WTC11 (cell line): ENCODE measurements around the gene BTBD8. TPM values are rescaled to one million over a fixed set of nuclear protein-coding genes. Genes with fewer than 3 reads are reported as not detected.

Experiments used
- ATAC-seq: fragments of 200-7000 bp; cut with Tn5 transposase; 2 replicates; pipeline ENCODE4 v1.10.0; 2021; ENCODE audit warnings: mild to moderate bottlenecking, moderate library complexity
- CTCF ChIA-PET: fragments of 300-600 bp; sonication (Branson Sonifier 250); formaldehyde crosslinking; loops from one replicate; lab custom pipeline; 2021; ENCODE audit warnings: antibody characterized with exemption; lab: Charles Lee
- POLR2A ChIA-PET: fragments of 350-600 bp; sonication (Branson Sonifier 250); formaldehyde crosslinking; loops from one replicate; lab custom pipeline; 2021; ENCODE audit warnings: antibody characterized with exemption; lab: Charles Lee
- DNase-seq: peaks from one replicate; pipeline ENCODE4 v3.0.0; 2021; ENCODE audit warnings: low spot score
- H3K27ac Mint-ChIP-seq: 2 replicates; pipeline ENCODE4 v1.8.0; 2021; ENCODE audit warnings: mixed read lengths
- H3K27me3 Mint-ChIP-seq: 2 replicates; pipeline ENCODE4 v1.8.0; 2021; ENCODE audit warnings: low read depth, mild to moderate bottlenecking, moderate library complexity, mixed read lengths
- H3K36me3 Mint-ChIP-seq: 2 replicates; pipeline ENCODE4 v1.8.0; 2021; ENCODE audit warnings: mixed read lengths
- H3K4me1 Mint-ChIP-seq: 2 replicates; pipeline ENCODE4 v1.8.0; 2022; ENCODE audit warnings: mixed read lengths
- H3K4me3 Mint-ChIP-seq: 2 replicates; pipeline ENCODE4 v1.8.0; 2021; ENCODE audit warnings: mild to moderate bottlenecking, moderate library complexity, mixed read lengths
- H3K9me3 Mint-ChIP-seq: 2 replicates; pipeline ENCODE4 v1.8.0; 2021; ENCODE audit warnings: mixed read lengths
- ATF1 ChIP-seq: sonication (generic); formaldehyde crosslinking; IDR thresholded peaks from 2 replicates; pipeline ENCODE4 v1.8.1; 2023; ENCODE audit warnings: mild to moderate bottlenecking, moderate library complexity, missing genetic modification reagents
- ESRRA ChIP-seq: sonication (generic); formaldehyde crosslinking; IDR thresholded peaks from 2 replicates; pipeline ENCODE4 v1.8.1; 2022; ENCODE audit warnings: mild to moderate bottlenecking, missing genetic modification reagents, borderline replicate concordance
- FOXK1 ChIP-seq: sonication (generic); formaldehyde crosslinking; IDR thresholded peaks from 2 replicates; pipeline ENCODE4 v1.8.0; 2022; ENCODE audit warnings: mild to moderate bottlenecking, moderate library complexity, missing genetic modification reagents
- HMGA2 ChIP-seq: fragments of 250-450 bp; sonication (Bioruptor Pico); IDR thresholded peaks from 2 replicates; pipeline ENCODE4 v1.4.0; 2021; ENCODE audit warnings: mild to moderate bottlenecking, moderate library complexity
- MXD4 ChIP-seq: fragments of 250-450 bp; sonication (Bioruptor Pico); IDR thresholded peaks from 2 replicates; pipeline ENCODE4 v1.8.0; 2021; ENCODE audit warnings: mild to moderate bottlenecking, moderate library complexity, borderline replicate concordance
- NFE2L1 ChIP-seq: sonication (generic); formaldehyde crosslinking; IDR thresholded peaks from 2 replicates; pipeline ENCODE4 v1.8.1; 2023; ENCODE audit warnings: missing genetic modification reagents
- NR3C1 ChIP-seq: sonication (generic); formaldehyde crosslinking; conservative IDR thresholded peaks from 2 replicates; pipeline ENCODE4 v1.8.1; 2023; ENCODE audit warnings: low read depth, mild to moderate bottlenecking, missing genetic modification reagents
- SMAD4 ChIP-seq: sonication (generic); formaldehyde crosslinking; IDR thresholded peaks from 2 replicates; pipeline ENCODE4 v1.8.0; 2022; ENCODE audit warnings: mild to moderate bottlenecking, missing genetic modification reagents
- ZNF121 ChIP-seq: sonication (generic); formaldehyde crosslinking; IDR thresholded peaks from 2 replicates; pipeline ENCODE4 v1.8.0; 2023; ENCODE audit warnings: missing genetic modification reagents
- ZNF263 ChIP-seq: sonication (generic); formaldehyde crosslinking; IDR thresholded peaks from 2 replicates; pipeline ENCODE4 v1.8.1; 2022; ENCODE audit warnings: low read depth, mild to moderate bottlenecking, moderate library complexity, missing genetic modification reagents
- total RNA-seq: library from RNA; stranded (reverse); gene quantifications from 3 replicates; pipeline ENCODE4 v1.2.3, GENCODE V29; 2021
- TF ChIP-seq, protein P1 (sequence below): sonication (generic); formaldehyde crosslinking; IDR thresholded peaks from 2 replicates; pipeline ENCODE4 v1.8.0; 2023; ENCODE audit warnings: missing genetic modification reagents, mild to moderate bottlenecking, borderline replicate concordance
- TF ChIP-seq, protein P2 (sequence below): sonication (generic); formaldehyde crosslinking; IDR thresholded peaks from 2 replicates; pipeline ENCODE4 v1.8.1; 2023; ENCODE audit warnings: mild to moderate bottlenecking, missing genetic modification reagents, borderline replicate concordance
- TF ChIP-seq, protein P3 (sequence below): fragments of 250-450 bp; sonication (Bioruptor Pico); IDR thresholded peaks from 2 replicates; pipeline ENCODE4 v1.9.0; 2021; ENCODE audit warnings: mild to moderate bottlenecking
- TF ChIP-seq, protein P4 (sequence below): sonication (generic); formaldehyde crosslinking; IDR thresholded peaks from 2 replicates; pipeline ENCODE4 v1.8.1; 2023; ENCODE audit warnings: mild to moderate bottlenecking, moderate library complexity, missing genetic modification reagents
- TF ChIP-seq, protein P5 (sequence below): sonication (generic); formaldehyde crosslinking; IDR thresholded peaks from 2 replicates; pipeline ENCODE4 v1.8.0; 2023; ENCODE audit warnings: missing genetic modification reagents
- TF ChIP-seq, protein P6 (sequence below): sonication (generic); formaldehyde crosslinking; IDR thresholded peaks from 2 replicates; pipeline ENCODE4 v1.8.0; 2022; ENCODE audit warnings: mild to moderate bottlenecking, missing genetic modification reagents

BTBD8 gene
- total RNA-seq, 1 experiment from 2014 or later, result 3.7 TPM

DNA sequence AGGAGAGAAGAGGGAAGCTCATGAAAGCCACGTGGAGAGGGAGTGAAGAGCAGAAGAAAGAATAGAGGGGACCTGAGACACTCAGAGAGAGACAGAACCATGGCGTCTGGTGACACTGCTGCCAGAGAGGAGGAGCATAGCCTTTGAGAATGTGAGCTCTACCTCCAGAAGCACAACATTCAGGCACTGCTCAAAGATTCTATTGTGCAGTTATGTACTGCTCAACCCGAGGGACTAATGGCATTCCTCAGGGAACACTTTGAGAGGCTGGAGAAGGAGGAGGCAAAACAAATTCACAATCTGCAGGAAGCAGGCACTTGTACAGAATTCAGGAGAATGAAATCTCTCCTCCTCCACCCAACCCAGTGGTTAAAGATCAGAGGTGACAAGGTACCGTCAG lies 45.1 kb downstream of the BTBD8 start (continued):
- TF ChIP-seq, protein P1, sequence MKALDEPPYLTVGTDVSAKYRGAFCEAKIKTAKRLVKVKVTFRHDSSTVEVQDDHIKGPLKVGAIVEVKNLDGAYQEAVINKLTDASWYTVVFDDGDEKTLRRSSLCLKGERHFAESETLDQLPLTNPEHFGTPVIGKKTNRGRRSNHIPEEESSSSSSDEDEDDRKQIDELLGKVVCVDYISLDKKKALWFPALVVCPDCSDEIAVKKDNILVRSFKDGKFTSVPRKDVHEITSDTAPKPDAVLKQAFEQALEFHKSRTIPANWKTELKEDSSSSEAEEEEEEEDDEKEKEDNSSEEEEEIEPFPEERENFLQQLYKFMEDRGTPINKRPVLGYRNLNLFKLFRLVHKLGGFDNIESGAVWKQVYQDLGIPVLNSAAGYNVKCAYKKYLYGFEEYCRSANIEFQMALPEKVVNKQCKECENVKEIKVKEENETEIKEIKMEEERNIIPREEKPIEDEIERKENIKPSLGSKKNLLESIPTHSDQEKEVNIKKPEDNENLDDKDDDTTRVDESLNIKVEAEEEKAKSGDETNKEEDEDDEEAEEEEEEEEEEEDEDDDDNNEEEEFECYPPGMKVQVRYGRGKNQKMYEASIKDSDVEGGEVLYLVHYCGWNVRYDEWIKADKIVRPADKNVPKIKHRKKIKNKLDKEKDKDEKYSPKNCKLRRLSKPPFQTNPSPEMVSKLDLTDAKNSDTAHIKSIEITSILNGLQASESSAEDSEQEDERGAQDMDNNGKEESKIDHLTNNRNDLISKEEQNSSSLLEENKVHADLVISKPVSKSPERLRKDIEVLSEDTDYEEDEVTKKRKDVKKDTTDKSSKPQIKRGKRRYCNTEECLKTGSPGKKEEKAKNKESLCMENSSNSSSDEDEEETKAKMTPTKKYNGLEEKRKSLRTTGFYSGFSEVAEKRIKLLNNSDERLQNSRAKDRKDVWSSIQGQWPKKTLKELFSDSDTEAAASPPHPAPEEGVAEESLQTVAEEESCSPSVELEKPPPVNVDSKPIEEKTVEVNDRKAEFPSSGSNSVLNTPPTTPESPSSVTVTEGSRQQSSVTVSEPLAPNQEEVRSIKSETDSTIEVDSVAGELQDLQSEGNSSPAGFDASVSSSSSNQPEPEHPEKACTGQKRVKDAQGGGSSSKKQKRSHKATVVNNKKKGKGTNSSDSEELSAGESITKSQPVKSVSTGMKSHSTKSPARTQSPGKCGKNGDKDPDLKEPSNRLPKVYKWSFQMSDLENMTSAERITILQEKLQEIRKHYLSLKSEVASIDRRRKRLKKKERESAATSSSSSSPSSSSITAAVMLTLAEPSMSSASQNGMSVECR (CRISPR knock-in tag), result no peak
- TF ChIP-seq, protein P2, sequence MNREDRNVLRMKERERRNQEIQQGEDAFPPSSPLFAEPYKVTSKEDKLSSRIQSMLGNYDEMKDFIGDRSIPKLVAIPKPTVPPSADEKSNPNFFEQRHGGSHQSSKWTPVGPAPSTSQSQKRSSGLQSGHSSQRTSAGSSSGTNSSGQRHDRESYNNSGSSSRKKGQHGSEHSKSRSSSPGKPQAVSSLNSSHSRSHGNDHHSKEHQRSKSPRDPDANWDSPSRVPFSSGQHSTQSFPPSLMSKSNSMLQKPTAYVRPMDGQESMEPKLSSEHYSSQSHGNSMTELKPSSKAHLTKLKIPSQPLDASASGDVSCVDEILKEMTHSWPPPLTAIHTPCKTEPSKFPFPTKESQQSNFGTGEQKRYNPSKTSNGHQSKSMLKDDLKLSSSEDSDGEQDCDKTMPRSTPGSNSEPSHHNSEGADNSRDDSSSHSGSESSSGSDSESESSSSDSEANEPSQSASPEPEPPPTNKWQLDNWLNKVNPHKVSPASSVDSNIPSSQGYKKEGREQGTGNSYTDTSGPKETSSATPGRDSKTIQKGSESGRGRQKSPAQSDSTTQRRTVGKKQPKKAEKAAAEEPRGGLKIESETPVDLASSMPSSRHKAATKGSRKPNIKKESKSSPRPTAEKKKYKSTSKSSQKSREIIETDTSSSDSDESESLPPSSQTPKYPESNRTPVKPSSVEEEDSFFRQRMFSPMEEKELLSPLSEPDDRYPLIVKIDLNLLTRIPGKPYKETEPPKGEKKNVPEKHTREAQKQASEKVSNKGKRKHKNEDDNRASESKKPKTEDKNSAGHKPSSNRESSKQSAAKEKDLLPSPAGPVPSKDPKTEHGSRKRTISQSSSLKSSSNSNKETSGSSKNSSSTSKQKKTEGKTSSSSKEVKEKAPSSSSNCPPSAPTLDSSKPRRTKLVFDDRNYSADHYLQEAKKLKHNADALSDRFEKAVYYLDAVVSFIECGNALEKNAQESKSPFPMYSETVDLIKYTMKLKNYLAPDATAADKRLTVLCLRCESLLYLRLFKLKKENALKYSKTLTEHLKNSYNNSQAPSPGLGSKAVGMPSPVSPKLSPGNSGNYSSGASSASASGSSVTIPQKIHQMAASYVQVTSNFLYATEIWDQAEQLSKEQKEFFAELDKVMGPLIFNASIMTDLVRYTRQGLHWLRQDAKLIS (CRISPR knock-in tag), result no peak
- TF ChIP-seq, protein P3, sequence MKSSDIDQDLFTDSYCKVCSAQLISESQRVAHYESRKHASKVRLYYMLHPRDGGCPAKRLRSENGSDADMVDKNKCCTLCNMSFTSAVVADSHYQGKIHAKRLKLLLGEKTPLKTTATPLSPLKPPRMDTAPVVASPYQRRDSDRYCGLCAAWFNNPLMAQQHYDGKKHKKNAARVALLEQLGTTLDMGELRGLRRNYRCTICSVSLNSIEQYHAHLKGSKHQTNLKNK, result no peak
- TF ChIP-seq, protein P4, sequence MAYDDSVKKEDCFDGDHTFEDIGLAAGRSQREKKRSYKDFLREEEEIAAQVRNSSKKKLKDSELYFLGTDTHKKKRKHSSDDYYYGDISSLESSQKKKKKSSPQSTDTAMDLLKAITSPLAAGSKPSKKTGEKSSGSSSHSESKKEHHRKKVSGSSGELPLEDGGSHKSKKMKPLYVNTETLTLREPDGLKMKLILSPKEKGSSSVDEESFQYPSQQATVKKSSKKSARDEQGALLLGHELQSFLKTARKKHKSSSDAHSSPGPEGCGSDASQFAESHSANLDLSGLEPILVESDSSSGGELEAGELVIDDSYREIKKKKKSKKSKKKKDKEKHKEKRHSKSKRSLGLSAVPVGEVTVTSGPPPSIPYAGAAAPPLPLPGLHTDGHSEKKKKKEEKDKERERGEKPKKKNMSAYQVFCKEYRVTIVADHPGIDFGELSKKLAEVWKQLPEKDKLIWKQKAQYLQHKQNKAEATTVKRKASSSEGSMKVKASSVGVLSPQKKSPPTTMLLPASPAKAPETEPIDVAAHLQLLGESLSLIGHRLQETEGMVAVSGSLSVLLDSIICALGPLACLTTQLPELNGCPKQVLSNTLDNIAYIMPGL (CRISPR knock-in tag), result no peak
- TF ChIP-seq SMAD4 (CRISPR knock-in tag) (no peak), FOXK1 (no peak), HMGA2 (CRISPR knock-in tag) (no peak)
- TF ChIP-seq, all 79 proteins: peak for 0

DNA sequence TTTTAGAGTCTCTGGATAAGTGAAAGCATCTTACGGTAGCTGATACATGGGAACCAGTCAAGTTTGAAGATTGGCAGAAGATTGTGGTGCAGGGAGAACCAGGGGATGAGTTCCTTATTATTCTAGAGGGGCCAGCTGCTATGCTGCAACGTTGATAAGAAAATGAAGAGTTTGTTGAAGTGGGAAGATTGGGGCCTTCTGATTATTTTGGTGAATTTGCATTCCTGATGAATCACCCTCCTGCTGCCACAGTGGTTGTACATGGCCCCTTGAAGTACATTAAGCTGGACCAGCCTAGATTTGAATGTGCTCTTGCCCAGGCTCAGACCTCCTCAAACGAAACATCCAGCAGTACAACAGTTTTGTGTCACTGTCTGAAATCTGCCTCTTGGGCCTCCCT lies 45.9 kb downstream of the BTBD8 start:
- Mint-ChIP-seq H3K36me3 (peaks cover 5% of the 10 kb centered on the region), H3K9me3 (no peaks in the 10 kb centered on the region), H3K4me3 (no peak overlapping the region), H3K27me3 (no peaks in the 10 kb centered on the region)
- no peak for TF ChIP-seq MXD4
- TF ChIP-seq, protein P5, sequence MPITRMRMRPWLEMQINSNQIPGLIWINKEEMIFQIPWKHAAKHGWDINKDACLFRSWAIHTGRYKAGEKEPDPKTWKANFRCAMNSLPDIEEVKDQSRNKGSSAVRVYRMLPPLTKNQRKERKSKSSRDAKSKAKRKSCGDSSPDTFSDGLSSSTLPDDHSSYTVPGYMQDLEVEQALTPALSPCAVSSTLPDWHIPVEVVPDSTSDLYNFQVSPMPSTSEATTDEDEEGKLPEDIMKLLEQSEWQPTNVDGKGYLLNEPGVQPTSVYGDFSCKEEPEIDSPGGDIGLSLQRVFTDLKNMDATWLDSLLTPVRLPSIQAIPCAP, result no peak
- no peak for TF ChIP-seq NFE2L1 (CRISPR knock-in tag)
- TF ChIP-seq ATF1 (CRISPR knock-in tag), result no peak
- TF ChIP-seq, protein P4 (CRISPR knock-in tag), result no peak
- TF ChIP-seq ESRRA (CRISPR knock-in tag), result no peak
- no peak for TF ChIP-seq NR3C1 (CRISPR knock-in tag)
- no peak for TF ChIP-seq ZNF263 (CRISPR knock-in tag)
- TF ChIP-seq, protein P6, sequence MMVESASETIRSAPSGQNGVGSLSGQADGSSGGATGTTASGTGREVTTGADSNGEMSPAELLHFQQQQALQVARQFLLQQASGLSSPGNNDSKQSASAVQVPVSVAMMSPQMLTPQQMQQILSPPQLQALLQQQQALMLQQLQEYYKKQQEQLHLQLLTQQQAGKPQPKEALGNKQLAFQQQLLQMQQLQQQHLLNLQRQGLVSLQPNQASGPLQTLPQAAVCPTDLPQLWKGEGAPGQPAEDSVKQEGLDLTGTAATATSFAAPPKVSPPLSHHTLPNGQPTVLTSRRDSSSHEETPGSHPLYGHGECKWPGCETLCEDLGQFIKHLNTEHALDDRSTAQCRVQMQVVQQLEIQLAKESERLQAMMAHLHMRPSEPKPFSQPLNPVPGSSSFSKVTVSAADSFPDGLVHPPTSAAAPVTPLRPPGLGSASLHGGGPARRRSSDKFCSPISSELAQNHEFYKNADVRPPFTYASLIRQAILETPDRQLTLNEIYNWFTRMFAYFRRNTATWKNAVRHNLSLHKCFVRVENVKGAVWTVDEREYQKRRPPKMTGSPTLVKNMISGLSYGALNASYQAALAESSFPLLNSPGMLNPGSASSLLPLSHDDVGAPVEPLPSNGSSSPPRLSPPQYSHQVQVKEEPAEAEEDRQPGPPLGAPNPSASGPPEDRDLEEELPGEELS, result no peak
- TF ChIP-seq ZNF121 (CRISPR knock-in tag), result no peak
- TF ChIP-seq, all 79 proteins: peak for 0
- no peak for DNase-seq
- Mint-ChIP-seq H3K4me1 (no peaks in the 10 kb centered on the region), H3K27ac (no peak overlapping the region)
- ATAC-seq, result no peak
- ChIA-PET POLR2A (no interaction called here), CTCF (no interaction called here)
